ENCODE data around the gene DEPP1.

Gene DEPP1

GRCh38 chr10:44936314-44936975 is 42.2 kb downstream of the DEPP1 start:
- no peaks in the 10 kb centered on the region for H3K4me1 ChIP-seq (ENCODE audit: insufficient read depth, insufficient read length)
- no peak overlapping the region for H3K4me3 ChIP-seq (ENCODE audit: insufficient read length, low read depth)
- no peak overlapping the region for H3K9ac ChIP-seq (ENCODE audit: insufficient read length, low read depth)
- H3K27me3 ChIP-seq (ENCODE audit: insufficient read depth, insufficient read length): peaks cover 7% of the 10 kb centered on the region
- H3K9me3 ChIP-seq (ENCODE audit: insufficient read depth, low read length): no peaks in the 10 kb centered on the region
- no peak for TF ChIP-seq YY1 (IDR thresholded peaks at IDR 0.05; ENCODE audit: insufficient read depth, insufficient read length)
- TF ChIP-seq ZNF274 (IDR thresholded peaks at IDR 0.05; ENCODE audit: low read depth, low read length): no peak
- DNase-seq (ENCODE audit: low read depth, low spot score): no peak
- H3K36me3 ChIP-seq (ENCODE audit: insufficient read depth, insufficient read length, low read length): no peaks in the 10 kb centered on the region

GRCh38 chr10:44935966-44936295 is 42.7 kb downstream of the DEPP1 start:
- no peak for DNase-seq (ENCODE audit: low read depth, low spot score)
- TF ChIP-seq SUZ12 (IDR thresholded peaks at IDR 0.05; ENCODE audit: extremely low read depth, insufficient read depth, insufficient read length) (no peak), ZNF274 (IDR thresholded peaks at IDR 0.05; ENCODE audit: low read depth, low read length) (no peak), YY1 (IDR thresholded peaks at IDR 0.05; ENCODE audit: insufficient read depth, insufficient read length) (no peak)
- H3K9me3 ChIP-seq (ENCODE audit: insufficient read depth, low read length): no peaks in the 10 kb centered on the region
- H3K27me3 ChIP-seq (ENCODE audit: insufficient read depth, insufficient read length): peaks cover 7% of the 10 kb centered on the region
- no peak overlapping the region for H3K4me3 ChIP-seq (ENCODE audit: insufficient read length, low read depth)
- H3K4me1 ChIP-seq (ENCODE audit: insufficient read depth, insufficient read length): no peaks in the 10 kb centered on the region
- H3K36me3 ChIP-seq (ENCODE audit: insufficient read depth, insufficient read length, low read length): no peaks in the 10 kb centered on the region
- H3K9ac ChIP-seq (ENCODE audit: insufficient read length, low read depth): no peak overlapping the region

GRCh38 chr10:44935201-44935965 is 43.2 kb downstream of the DEPP1 start:
- H3K27me3 ChIP-seq (ENCODE audit: insufficient read depth, insufficient read length): peaks cover 7% of the 10 kb centered on the region
- H3K36me3 ChIP-seq (ENCODE audit: insufficient read depth, insufficient read length, low read length): no peaks in the 10 kb centered on the region
- DNase-seq (ENCODE audit: low read depth, low spot score): no peak
- no peaks in the 10 kb centered on the region for H3K9me3 ChIP-seq (ENCODE audit: insufficient read depth, low read length)
- no peak for TF ChIP-seq ZNF274 (IDR thresholded peaks at IDR 0.05; ENCODE audit: low read depth, low read length)
- no peak for TF ChIP-seq SUZ12 (IDR thresholded peaks at IDR 0.05; ENCODE audit: extremely low read depth, insufficient read depth, insufficient read length)
- no peak for TF ChIP-seq YY1 (IDR thresholded peaks at IDR 0.05; ENCODE audit: insufficient read depth, insufficient read length)
- H3K4me1 ChIP-seq (ENCODE audit: insufficient read depth, insufficient read length): no peaks in the 10 kb centered on the region
- H3K9ac ChIP-seq (ENCODE audit: insufficient read length, low read depth): no peak overlapping the region
- H3K4me3 ChIP-seq (ENCODE audit: insufficient read length, low read depth): no peak overlapping the region

- H3K9me3 ChIP-seq (ENCODE audit: insufficient read depth, low read length): no peaks in the 10 kb centered on the region
- H3K27me3 ChIP-seq (ENCODE audit: insufficient read depth, insufficient read length): peaks cover 7% of the 10 kb centered on the region
- TF ChIP-seq YY1 (IDR thresholded peaks at IDR 0.05; ENCODE audit: insufficient read depth, insufficient read length): no peak
- TF ChIP-seq SUZ12 (IDR thresholded peaks at IDR 0.05; ENCODE audit: extremely low read depth, insufficient read depth, insufficient read length): no peak
- no peak for TF ChIP-seq ZNF274 (IDR thresholded peaks at IDR 0.05; ENCODE audit: low read depth, low read length)
- no peak overlapping the region for H3K4me3 ChIP-seq (ENCODE audit: insufficient read length, low read depth)
- no peaks in the 10 kb centered on the region for H3K36me3 ChIP-seq (ENCODE audit: insufficient read depth, insufficient read length, low read length)
- H3K9ac ChIP-seq (ENCODE audit: insufficient read length, low read depth): no peak overlapping the region
- DNase-seq (ENCODE audit: low read depth, low spot score): no peak
- no peaks in the 10 kb centered on the region for H3K4me1 ChIP-seq (ENCODE audit: insufficient read depth, insufficient read length)
These were observed 44.0 kb downstream of the DEPP1 start for GRCh38 chr10:44934416-44935200.

- H3K4me3 ChIP-seq (ENCODE audit: insufficient read length, low read depth): no peak overlapping the region
- no peaks in the 10 kb centered on the region for H3K9me3 ChIP-seq (ENCODE audit: insufficient read depth, low read length)
- H3K36me3 ChIP-seq (ENCODE audit: insufficient read depth, insufficient read length, low read length): no peaks in the 10 kb centered on the region
- TF ChIP-seq YY1 (IDR thresholded peaks at IDR 0.05; ENCODE audit: insufficient read depth, insufficient read length) (no peak), ZNF274 (IDR thresholded peaks at IDR 0.05; ENCODE audit: low read depth, low read length) (no peak), SUZ12 (IDR thresholded peaks at IDR 0.05; ENCODE audit: extremely low read depth, insufficient read depth, insufficient read length) (no peak)
- no peak overlapping the region for H3K9ac ChIP-seq (ENCODE audit: insufficient read length, low read depth)
- no peaks in the 10 kb centered on the region for H3K4me1 ChIP-seq (ENCODE audit: insufficient read depth, insufficient read length)
- peaks cover 7% of the 10 kb centered on the region for H3K27me3 ChIP-seq (ENCODE audit: insufficient read depth, insufficient read length)
- no peak for DNase-seq (ENCODE audit: low read depth, low spot score)
These were observed 44.9 kb downstream of the DEPP1 start for GRCh38 chr10:44933451-44934321.

GRCh38 chr10:44932517-44933450 is 45.8 kb downstream of the DEPP1 start:
- TF ChIP-seq SUZ12 (IDR thresholded peaks at IDR 0.05; ENCODE audit: extremely low read depth, insufficient read depth, insufficient read length) (no peak), ZNF274 (IDR thresholded peaks at IDR 0.05; ENCODE audit: low read depth, low read length) (no peak), YY1 (IDR thresholded peaks at IDR 0.05; ENCODE audit: insufficient read depth, insufficient read length) (no peak)
- Histone ChIP-seq H3K36me3 (ENCODE audit: insufficient read depth, insufficient read length, low read length) (no peaks in the 10 kb centered on the region), H3K9me3 (ENCODE audit: insufficient read depth, low read length) (no peaks in the 10 kb centered on the region), H3K4me3 (ENCODE audit: insufficient read length, low read depth) (no peak overlapping the region), H3K9ac (ENCODE audit: insufficient read length, low read depth) (peak overlapping the region; percentile 2), H3K4me1 (ENCODE audit: insufficient read depth, insufficient read length) (no peaks in the 10 kb centered on the region), H3K27me3 (ENCODE audit: insufficient read depth, insufficient read length) (peaks cover 7% of the 10 kb centered on the region)
- DNase-seq (ENCODE audit: low read depth, low spot score): peak; percentile 61

Data from NT2/D1 (cell line).